Colon (tissue), 2 donors: ENCODE measurements around the gene IFNGR2.
"Not testable (repeated sequence)": the region's sequence is repeated elsewhere in the genome, so short reads cannot be mapped to it uniquely, and the experiment has no call there.

Experiments used
- FAIRE-seq: peaks from 2 replicates; lab custom pipeline; 2012; peaks lifted over from hg19 to GRCh38; lab: Jason Lieb, UNC
- donor health status: control.
- donor health status: control.

The IFNGR2 gene, protein sequence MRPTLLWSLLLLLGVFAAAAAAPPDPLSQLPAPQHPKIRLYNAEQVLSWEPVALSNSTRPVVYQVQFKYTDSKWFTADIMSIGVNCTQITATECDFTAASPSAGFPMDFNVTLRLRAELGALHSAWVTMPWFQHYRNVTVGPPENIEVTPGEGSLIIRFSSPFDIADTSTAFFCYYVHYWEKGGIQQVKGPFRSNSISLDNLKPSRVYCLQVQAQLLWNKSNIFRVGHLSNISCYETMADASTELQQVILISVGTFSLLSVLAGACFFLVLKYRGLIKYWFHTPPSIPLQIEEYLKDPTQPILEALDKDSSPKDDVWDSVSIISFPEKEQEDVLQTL

DNA sequence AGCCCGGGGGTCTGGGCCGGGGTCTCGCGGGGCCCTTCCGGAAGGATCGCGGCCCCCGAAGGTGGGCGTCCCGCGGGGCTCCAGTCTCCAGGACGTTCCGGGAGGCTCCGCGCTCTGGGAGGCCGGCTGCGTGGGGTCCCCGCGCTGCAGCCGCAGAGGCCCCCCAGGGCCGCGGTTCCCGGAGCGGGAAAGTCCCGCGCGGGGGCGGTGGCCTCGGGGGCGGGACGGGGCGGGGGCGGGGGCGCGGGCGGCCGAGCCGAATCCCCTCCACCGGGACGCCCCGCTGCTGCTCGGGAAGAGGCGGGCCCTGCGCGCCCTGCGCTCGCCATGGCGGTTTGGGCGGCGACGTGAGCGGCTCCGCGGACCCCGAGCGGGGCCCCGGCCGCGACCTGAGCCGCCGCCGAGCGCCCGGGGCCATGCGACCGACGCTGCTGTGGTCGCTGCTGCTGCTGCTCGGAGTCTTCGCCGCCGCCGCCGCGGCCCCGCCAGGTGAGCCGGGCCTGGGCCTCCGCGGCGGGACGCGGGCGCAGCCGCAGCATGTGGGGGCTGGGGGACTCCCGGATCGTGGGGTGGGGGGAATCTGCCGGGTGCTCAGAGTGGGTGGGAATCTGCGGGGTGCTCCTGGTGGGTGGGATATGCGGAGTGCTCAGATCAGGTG lies at the start of gene IFNGR2:
Gene IFNGR2, plus strand, starts transcription at position 286 of the 658 bp plus-strand sequence. Its CDS starts 131 bp downstream, at position 417.
- FAIRE-seq, result no peak

DNA sequence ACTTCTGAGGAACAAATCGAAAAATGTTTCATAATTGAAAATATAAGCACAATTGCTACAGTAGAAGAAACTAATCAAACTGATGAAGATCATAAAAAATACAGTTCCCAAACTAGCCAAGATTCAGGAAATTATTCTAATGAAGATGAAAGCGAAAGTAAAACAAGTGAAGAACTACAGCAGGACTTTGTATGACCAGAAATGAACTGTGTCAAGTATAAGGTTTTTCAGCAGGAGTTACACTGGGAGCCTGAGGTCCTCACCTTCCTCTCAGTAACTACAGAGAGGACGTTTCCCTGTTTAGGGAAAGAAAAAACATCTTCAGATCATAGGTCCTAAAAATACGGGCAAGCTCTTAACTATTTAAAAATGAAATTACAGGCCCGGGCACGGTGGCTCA lies 47.9 kb upstream of the IFNGR2 start:
- FAIRE-seq, result no peak

DNA sequence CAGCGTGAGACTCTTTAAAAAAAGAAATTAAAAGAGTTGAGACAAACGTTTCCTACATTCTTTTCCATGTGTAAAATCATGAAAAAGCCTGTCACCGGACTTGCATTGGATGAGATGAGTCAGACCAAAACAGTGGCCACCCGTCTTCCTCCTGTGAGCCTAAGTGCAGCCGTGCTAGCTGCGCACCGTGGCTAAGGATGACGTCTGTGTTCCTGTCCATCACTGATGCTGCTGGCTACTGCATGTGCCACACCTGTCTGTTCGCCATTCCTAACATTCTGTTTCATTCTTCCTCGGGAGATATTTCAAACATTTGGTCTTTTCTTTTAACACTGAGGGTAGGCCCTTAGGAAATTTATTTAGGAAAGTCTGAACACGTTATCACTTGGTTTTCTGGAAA lies 47.2 kb upstream of the IFNGR2 start:
- FAIRE-seq, result no peak

DNA sequence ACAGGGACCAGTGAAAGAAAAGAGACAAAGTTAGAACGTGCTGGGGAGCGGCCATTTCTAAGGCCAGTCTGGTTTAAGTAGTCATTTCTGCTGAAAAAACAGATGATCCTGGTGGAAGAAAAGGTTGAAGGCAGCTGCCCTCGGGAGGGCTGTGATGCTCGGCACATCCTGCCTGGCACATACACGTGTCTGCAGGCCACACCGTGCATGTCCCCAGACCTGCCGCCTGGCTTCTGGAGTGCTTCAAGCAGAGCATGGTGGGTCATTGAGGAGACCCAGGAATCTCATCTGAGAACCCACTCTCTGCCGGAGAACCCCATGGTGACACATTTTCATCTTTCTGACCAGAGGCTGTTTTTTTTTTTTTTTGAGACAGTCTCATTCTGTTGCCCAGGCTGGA lies 46.0 kb upstream of the IFNGR2 start:
- FAIRE-seq, result no peak

DNA sequence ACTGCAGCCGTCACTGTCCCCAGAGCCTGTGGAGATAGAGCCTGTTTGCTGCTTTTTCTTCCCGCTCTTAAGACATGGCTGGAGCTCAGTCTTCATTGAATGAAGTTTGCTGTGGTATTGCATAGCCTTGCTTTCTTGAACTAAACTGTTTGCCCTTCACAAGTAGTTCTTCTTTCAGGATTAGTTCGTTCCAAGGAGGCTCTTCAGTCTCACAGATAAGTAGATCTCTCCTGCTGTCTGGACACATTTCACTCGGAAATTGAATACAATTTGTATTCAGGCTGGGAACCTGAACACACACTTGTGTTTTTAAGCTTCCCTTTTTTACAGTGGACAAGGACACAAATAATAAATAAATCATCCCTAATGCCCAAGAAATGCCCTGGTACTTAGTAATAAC lies 43.8 kb upstream of the IFNGR2 start:
- no peak for FAIRE-seq

DNA sequence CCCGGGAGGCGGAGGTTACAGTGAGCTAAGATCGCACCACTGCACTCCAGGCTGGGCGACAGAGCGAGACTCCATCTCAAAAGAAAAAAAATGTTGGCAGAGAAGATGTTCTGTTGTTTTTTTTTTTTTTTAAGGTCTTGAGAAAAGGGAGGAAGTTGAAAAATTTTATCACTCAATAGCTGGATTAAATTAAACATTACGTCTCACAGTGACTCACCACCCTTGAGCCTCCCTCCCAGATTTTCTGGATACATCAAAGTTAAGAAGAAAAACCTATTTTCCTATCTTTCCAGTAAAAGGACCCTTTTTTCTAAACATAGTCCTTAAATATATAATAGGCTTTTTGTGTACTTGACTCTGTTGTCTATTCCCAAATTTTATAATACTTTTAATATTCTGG lies 42.9 kb upstream of the IFNGR2 start:
- no peak for FAIRE-seq

DNA sequence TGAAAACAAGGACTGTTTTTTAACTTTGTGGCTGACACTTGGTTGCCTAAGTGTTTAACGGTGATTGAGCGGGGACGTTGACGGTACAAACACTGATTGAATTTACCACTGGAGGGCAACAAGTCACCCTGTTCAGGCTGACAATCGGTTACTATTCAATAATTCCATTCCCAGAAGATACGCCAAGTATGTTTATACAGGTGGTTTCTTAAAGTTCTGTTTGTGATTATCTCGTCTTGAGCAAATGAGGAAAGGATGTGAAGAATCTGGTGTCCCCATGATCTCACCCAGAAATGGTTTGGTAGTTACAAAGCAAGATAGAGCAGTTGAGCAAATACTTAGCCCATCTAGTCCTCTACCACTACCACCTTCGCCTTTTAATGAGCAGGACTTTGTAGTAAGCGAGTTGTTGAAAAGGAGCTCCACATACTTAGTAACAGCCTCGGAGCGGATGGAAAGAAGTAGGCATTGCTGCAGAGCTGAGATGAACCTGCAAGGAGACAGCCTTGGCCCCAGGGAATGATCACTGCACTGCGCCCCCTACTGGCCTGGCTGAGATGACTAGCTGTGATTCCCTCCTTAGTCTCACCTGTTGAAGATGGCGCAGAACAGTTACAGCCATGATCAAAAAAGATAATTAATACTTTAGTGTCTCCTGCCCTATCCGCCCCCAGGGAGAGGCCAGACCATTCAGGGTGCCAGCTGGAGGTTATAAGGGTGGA lies 42.2 kb upstream of the IFNGR2 start:
- FAIRE-seq, result no peak

DNA sequence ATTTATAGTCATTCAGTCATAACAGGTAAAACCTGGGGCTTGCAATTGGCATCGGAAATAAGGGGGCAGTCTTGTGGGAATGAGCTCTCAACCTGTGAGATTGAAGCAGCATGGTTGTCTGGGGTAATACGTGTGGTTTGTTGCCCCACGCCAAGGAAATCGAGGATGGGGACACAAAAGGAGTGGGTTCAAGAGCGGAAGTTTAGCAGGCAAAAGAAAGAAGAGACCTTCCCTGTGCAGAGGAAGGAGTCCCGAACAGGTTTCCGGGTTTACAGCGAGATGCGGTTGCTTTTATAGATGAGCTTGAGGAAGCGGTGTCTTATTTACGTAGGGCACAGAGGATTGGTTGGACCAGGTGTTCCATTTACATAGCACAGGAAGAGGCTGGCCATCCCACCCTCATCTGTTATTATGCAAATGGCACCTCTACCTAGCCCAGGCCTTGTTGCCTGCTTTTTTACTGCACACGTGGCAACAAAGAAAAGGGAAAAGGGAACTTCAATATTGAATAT lies 41.1 kb upstream of the IFNGR2 start:
- FAIRE-seq, result no peak

DNA sequence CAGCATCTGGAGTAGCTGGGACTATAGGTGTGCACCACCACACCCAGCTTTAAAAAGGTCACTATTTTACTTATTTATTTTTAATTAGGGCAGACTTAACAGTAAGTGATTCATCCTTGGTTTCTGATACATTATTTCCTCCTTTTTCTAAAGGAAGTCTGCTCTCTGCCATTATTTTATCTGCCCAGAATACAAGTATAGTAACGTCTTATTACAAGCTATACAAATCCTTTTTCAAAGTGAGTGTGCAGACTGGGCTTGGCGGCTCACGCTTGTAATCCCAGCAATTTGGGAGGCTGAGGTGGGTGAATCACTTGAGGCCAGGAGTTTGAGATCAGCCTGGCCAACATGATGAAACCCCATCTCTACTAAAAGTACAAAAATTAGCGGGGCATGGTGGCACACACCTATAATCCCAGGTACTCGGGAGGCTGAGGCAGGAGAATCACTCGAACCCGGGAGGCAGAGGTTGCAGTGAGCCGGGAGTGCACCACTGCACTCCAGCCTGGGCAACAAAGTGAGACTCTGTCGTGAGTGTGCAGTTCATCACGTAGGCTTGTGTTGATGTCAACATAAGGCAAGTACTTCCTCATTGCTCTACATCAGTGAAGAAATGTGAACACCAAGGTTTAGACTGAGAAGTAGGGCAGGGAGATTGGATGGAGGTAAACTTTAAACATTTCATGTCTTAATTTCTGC lies 39.2 kb upstream of the IFNGR2 start:
- not testable (repeated sequence) for FAIRE-seq

DNA sequence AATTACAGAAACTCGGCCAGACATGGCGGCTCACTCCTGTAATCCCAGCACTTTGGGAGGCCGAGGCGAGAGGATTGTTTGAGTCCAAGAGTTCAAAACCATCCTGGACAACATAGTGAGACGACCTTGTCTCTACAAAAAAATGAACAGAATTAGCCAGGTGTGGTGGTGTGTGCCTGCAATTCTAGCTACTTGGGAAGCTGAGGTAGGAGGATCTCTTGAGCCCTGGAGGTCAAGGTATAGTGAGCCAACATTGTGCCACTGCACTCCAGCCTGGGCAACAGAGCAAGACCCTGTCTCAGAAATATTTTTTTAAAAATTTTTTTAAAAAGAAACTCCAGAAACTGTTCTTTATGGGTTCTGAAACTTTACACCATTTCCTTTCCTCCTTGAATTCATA lies 38.4 kb upstream of the IFNGR2 start:
- FAIRE-seq, result no peak

DNA sequence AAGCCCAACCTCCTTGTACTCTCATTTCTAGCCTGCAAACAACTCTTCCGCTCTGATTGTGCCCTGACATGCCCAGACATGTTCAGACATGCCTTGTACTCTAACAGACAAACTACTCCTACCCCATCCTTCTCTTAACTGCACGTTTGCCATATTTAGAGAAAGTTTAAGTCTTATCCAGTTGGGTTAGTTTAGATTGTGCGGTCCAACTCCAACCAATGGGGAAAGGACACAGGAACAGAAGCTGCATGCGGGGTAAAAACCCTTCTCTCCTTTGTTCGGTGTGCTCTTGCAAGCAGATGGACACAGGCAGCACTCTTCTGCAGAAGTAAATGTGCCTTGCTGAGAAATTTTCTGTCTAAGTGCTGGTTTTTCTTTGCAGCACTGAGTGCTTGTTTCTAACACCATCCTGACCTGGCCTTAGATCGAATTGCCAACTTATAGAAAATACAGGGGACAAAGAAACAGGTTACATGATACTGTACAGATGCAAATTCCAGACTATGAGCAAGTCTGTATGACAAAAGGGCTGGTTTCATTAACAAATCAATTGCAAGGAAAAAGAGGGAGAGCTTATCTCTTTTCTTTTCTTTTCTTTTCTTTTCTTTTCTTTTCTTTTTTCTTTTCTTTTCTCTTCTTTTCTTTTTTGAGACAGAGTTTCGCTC lies 35.8 kb upstream of the IFNGR2 start:
- no peak for FAIRE-seq

DNA sequence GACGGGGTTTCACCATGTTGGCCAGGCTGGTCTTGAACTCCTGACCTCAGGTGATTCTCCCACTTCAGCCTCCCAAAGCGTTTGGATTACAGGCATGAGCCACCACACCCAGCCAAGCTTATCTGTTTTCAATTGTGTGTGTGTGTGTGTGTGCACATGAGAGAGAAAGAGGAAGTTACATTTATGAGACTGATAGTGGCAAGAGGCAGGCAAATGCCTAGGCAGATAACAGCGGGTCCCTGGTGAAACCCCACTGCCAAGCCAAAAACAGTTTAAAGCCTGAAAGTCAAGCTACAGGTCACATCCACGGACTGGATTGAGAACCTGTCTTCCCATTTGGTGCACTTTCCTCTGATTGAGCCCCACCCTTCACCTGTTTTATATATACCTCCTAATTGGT lies 35.1 kb upstream of the IFNGR2 start:
- no peak for FAIRE-seq

DNA sequence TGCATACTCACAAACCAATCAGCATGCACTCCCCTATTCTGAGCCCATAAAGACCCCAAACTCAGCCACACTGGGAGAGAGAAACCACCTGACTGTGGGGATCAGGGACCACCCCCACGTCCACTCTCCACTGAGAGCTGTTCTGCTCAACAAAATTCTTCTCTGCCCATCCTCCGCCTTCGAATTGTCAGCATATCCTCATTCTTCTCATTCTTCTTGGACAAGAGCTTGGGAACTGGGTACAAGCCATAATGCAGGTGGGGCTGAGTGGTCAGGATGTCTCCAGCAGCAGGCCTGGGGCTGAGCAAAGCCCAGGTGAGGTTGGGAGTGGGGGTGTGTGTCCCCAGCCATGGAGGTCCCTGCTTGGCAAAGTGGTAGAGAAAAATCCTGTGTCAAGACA lies 34.6 kb upstream of the IFNGR2 start:
- FAIRE-seq, result no peak

DNA sequence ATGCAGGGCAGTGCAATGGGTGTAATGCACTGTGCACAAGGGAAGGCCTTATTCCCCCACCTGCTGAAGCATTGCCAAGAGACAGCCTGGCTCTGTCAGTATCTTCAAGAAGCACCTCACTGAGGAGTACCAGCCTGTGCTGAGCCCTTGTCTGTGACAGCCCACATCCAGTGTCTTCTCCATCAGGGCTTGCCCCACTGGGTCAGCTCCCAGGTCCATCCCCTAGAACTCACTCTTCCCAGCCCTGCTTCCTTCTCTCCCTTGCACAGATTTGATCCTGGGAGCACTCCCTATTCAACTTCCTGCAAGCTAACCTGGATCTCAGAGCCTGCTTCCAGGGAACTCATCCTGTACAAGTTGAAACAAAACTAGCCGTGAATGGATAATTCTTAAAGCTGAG lies 33.6 kb upstream of the IFNGR2 start:
- no peak for FAIRE-seq

DNA sequence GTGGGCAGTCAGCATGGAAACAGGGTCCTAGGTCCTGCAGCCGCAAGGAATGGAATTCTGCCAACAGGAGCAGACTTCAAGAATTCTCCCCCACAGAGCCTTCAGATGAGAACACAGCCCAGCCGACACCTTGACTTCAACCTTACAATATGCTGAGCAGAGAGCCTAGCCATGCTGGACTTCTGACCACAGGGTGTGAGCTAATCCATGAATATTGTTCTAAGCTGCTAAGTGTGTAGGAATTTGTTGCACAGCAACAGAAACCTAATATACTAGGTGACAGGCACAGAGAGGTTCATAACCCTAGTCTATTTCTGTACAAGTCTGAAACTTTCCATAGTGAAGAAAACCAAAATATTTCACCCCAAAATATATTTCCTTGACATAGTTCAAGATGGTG lies 32.9 kb upstream of the IFNGR2 start:
- FAIRE-seq, result no peak

DNA sequence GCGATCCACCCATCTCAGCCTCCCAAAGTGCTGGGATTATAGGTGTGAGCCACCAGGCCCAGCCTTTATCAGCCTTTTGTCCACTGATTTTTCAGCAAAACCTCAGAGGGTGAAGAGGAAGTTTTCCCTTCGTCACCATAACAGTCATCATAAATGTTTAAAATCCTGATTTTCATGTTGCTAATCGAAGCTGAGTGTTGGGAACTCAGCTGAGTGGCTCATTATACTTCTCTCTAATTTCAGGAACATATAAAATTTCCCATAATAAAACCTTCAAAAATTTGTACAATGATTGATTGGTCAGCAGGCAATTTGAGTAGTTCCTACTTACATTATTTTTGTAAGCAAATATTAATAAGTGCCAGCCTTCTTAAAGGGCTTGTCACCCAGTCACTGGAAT lies 31.8 kb upstream of the IFNGR2 start:
- no peak for FAIRE-seq

DNA sequence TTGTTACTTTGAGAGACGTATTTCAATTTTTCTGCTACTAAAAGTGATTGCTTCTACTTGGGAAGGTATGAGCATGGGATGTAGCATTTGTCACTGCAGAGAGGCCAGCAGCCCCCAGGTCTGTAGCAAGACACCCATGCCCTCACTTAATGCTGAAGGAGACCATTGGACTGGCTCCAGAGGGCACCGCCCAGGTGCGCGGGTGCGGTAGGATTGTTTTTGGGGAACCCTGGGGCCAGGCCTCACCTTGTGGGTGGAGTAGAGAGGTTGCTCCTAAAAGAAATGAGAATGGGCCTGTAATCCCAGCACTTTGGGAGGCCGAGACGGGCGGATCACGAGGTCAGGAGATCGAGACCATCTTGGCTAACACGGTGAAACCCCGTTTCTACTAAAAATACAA lies 30.6 kb upstream of the IFNGR2 start:
- no peak for FAIRE-seq

DNA sequence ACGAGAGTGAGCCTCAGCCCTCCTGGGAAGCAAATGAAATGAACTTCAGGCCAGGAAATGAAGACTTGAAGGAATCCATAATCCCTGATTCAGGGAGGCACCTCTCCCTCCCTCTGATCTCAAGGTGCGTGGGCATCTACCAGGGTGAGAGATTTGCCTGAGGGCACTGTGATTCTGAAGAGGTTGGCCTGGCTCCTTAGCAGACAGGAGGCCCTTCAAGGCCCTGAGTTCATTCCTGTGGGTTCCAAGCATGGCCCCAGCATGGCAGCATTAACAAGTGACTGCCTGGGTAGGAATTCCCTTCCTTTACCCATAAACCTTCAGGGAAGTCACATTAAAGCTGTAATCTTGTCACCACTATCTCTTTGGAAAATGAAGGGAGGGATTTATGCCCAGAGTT lies 29.8 kb upstream of the IFNGR2 start:
- no peak for FAIRE-seq

DNA sequence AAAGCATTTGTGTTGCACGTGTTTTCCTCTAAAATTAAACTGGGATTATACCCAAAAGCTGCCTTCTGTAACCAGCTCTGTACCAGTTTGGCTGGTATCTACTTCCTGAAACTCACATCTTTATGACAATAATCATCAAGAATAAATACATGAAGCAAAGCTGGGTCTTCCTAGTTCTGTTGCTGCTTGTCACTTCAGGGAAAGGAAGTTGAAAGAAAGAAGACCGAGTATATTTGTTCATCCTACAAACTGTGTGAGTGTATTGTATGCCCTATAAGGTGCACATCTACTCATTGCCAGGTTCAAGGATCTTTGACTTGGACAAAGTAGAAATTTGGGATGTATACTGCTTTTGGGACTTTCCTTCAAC lies 29.1 kb upstream of the IFNGR2 start:
- FAIRE-seq, result no peak

DNA sequence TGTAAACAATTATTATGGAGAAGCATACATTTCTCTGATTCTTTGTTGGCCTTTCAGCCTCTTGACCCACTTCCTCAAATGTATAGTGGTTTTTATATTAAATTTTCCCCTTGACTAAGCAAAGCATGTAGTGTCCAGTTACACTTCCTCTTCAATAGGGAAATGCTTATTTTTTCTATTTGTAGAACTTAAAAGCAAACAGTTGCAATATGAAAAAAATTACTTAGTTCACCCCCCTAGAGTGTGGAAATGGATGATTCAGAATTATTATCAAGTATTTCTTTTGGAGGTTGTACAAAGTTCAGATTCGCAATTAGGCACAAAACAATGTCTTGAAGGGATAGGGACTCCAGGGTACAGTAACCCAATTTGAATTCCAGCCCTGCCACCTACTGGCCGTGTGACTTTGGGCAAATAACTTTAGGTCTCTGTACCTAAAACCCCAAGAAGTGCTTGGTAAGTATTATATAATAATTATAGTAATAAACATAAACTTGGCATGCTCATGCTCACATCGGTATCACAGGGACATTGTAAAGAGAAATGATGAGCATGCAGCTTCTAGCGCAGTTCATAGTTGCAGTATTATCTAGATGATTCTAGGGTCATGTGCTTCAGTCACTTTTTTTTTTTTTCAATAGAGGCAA lies 28.6 kb upstream of the IFNGR2 start:
- FAIRE-seq, result no peak

DNA sequence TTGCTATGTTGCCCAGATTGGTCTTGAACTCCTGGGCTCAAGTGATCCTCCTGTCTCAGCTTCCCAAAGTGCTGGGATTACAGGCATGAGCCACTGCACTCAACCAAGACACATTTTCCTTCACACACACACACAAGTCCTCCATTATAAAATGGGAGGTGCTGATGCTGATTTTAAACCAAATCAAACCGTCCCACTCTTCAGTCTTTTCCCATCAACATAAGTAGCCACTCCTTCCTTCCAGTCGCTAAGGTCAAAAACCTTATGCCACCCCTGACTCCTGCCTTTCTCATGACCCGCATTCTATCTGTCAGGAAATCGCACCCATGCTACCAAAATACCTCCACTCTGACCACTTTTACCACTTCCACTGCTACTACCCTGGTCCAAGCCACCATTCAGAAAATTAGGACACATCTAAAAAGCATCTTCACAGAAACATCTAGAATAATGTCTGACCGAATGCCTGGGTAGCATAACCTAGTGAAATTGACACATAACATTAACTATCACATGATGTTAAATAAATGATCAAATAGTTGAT lies 28.0 kb upstream of the IFNGR2 start:
- no peak for FAIRE-seq
